HEK293 (cell line): ENCODE data around the gene MICU1.

ENCODE experiments used
- MEIS1 ChIP-seq: sonication (generic); formaldehyde crosslinking; IDR thresholded peaks from 2 replicates; pipeline ENCODE4 v1.8.1; 2022; ENCODE audit warnings: missing genetic modification reagents, mild to moderate bottlenecking, borderline replicate concordance
- PBX3 ChIP-seq: sonication (generic); formaldehyde crosslinking; IDR thresholded peaks from 2 replicates; pipeline ENCODE4 v1.8.1; 2022; ENCODE audit warnings: mild to moderate bottlenecking, moderate library complexity, missing genetic modification reagents
- ZBTB7A ChIP-seq: fragments of 450-650 bp; formaldehyde crosslinking; IDR thresholded peaks from 2 replicates; pipeline ENCODE4 v1.5.1; 2016; ENCODE audit warnings: low read depth, missing biosample characterization, missing genetic modification characterization
- ZFP37 ChIP-seq: fragments of 450-650 bp; formaldehyde crosslinking; IDR thresholded peaks from 2 replicates; pipeline ENCODE4 v1.5.1; 2016; ENCODE audit warnings: missing biosample characterization, missing genetic modification characterization
- ZNF169 ChIP-seq: fragments of 450-650 bp; formaldehyde crosslinking; IDR thresholded peaks from 2 replicates; pipeline ENCODE4 v1.5.1; 2016; ENCODE audit warnings: missing biosample characterization, missing genetic modification characterization
- ZNF174 ChIP-seq: fragments of 450-650 bp; formaldehyde crosslinking; IDR thresholded peaks from 2 replicates; pipeline ENCODE4 v1.5.0; 2017; ENCODE audit warnings: missing biosample characterization, mild to moderate bottlenecking, missing genetic modification characterization
- ZNF214 ChIP-seq: fragments of 450-650 bp; formaldehyde crosslinking; IDR thresholded peaks from 2 replicates; pipeline ENCODE4 v1.5.1; 2017; ENCODE audit warnings: missing biosample characterization, mild to moderate bottlenecking, missing genetic modification characterization, borderline replicate concordance
- ZNF37A ChIP-seq: fragments of 450-650 bp; IDR thresholded peaks from 2 replicates; pipeline ENCODE4 v1.5.1; 2018; ENCODE audit warnings: missing biosample characterization, missing genetic modification characterization
- ZNF544 ChIP-seq: fragments of 450-650 bp; formaldehyde crosslinking; IDR thresholded peaks from 2 replicates; pipeline ENCODE4 v1.5.0; 2017; ENCODE audit warnings: missing biosample characterization, missing genetic modification characterization
- ZNF549 ChIP-seq: fragments of 450-650 bp; IDR thresholded peaks from 2 replicates; pipeline ENCODE4 v1.5.1; 2018; ENCODE audit warnings: missing biosample characterization, missing genetic modification characterization, mild to moderate bottlenecking, inconsistent platforms, moderate library complexity
- ZNF704 ChIP-seq: fragments of 450-650 bp; formaldehyde crosslinking; IDR thresholded peaks from 2 replicates; pipeline ENCODE4 v1.5.1; 2016; ENCODE audit warnings: missing biosample characterization, missing genetic modification characterization
- ZNF830 ChIP-seq: fragments of 450-650 bp; IDR thresholded peaks from 2 replicates; pipeline ENCODE4 v1.5.0; 2018; ENCODE audit warnings: missing biosample characterization, missing genetic modification characterization, low read depth, mild to moderate bottlenecking, moderate library complexity
- ZNF843 ChIP-seq: fragments of 450-650 bp; formaldehyde crosslinking; IDR thresholded peaks from 2 replicates; pipeline ENCODE4 v1.5.1; 2016; ENCODE audit warnings: missing biosample characterization, missing genetic modification characterization
- TF ChIP-seq, protein P1 (sequence below): fragments of 450-650 bp; formaldehyde crosslinking; IDR thresholded peaks from 2 replicates; pipeline ENCODE4 v1.5.1; 2016; ENCODE audit warnings: missing biosample characterization, missing genetic modification characterization

GRCh38 chr10:72409167-72409566 lies 216.7 kb downstream of the MICU1 start:
- no peak for TF ChIP-seq ZNF843 (tag by site-specific recombination)
- no peak for TF ChIP-seq ZNF174
- no peak for TF ChIP-seq ZNF214 (tag by site-specific recombination)
- TF ChIP-seq, protein P1, sequence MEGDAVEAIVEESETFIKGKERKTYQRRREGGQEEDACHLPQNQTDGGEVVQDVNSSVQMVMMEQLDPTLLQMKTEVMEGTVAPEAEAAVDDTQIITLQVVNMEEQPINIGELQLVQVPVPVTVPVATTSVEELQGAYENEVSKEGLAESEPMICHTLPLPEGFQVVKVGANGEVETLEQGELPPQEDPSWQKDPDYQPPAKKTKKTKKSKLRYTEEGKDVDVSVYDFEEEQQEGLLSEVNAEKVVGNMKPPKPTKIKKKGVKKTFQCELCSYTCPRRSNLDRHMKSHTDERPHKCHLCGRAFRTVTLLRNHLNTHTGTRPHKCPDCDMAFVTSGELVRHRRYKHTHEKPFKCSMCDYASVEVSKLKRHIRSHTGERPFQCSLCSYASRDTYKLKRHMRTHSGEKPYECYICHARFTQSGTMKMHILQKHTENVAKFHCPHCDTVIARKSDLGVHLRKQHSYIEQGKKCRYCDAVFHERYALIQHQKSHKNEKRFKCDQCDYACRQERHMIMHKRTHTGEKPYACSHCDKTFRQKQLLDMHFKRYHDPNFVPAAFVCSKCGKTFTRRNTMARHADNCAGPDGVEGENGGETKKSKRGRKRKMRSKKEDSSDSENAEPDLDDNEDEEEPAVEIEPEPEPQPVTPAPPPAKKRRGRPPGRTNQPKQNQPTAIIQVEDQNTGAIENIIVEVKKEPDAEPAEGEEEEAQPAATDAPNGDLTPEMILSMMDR (tag by site-specific recombination), result no peak
- TF ChIP-seq ZBTB7A (tag by site-specific recombination), result no peak
- TF ChIP-seq ZNF37A (tag by site-specific recombination), result no peak
- no peak for TF ChIP-seq PBX3
- no peak for TF ChIP-seq ZFP37
- TF ChIP-seq ZNF169 (tag by site-specific recombination), result no peak
- TF ChIP-seq ZNF830 (tag by site-specific recombination), result no peak
- TF ChIP-seq ZNF704 (tag by site-specific recombination), result no peak
- no peak for TF ChIP-seq MEIS1 (CRISPR knock-in tag)
- no peak for TF ChIP-seq ZNF544 (tag by site-specific recombination)
- no peak for TF ChIP-seq ZNF549 (tag by site-specific recombination)
